Chondrocyte (in vitro differentiated cells): ENCODE measurements around the gene PALLD. TPM values are rescaled to one million over a fixed set of nuclear protein-coding genes. Genes with fewer than 3 reads are reported as not detected.

Experiments
- DNase-seq: peaks from one replicate; pipeline ENCODE4 v3.0.0; 2021; ENCODE audit warnings: mixed read lengths, low spot score
- H3K27ac Mint-ChIP-seq: one replicate; pipeline ENCODE4 v1.8.0; 2021; ENCODE audit warnings: mild to moderate bottlenecking, moderate library complexity, mixed read lengths; ENCODE audit not compliant: unreplicated experiment
- H3K27me3 Mint-ChIP-seq: 2 replicates; pipeline ENCODE4 v1.8.0; 2021; ENCODE audit warnings: low read depth, mixed read lengths
- H3K36me3 Mint-ChIP-seq: 2 replicates; pipeline ENCODE4 v1.8.0; 2021; ENCODE audit warnings: low read depth, mixed read lengths
- H3K4me1 Mint-ChIP-seq: 2 replicates; pipeline ENCODE4 v1.8.0; 2021; ENCODE audit warnings: low read depth, mild to moderate bottlenecking, mixed read lengths
- H3K4me3 Mint-ChIP-seq: one replicate; pipeline ENCODE4 v1.8.0; 2021; ENCODE audit warnings: mild to moderate bottlenecking, moderate library complexity, mixed read lengths; ENCODE audit not compliant: unreplicated experiment
- H3K9me3 Mint-ChIP-seq: 2 replicates; pipeline ENCODE4 v1.8.0; 2021; ENCODE audit warnings: low read depth, mixed read lengths
- CTCF ChIP-seq: fragments of 200-600 bp; sonication (generic); IDR thresholded peaks from 2 replicates; pipeline ENCODE4 v1.5.0; 2021; ENCODE audit warnings: antibody characterized with exemption, mild to moderate bottlenecking, moderate library complexity
- total RNA-seq: library from RNA; stranded (reverse); gene quantifications from 3 replicates; pipeline ENCODE4 v1.2.1, GENCODE V29; 2021

PALLD gene
- total RNA-seq, 1 donor from 2014 or later, result 900 TPM

GRCh38 chr4:168478868-168479267 lies 18.0 kb upstream of the PALLD start:
- no peaks in the 10 kb centered on the region for H3K27me3 Mint-ChIP-seq
- no peak overlapping the region for H3K27ac Mint-ChIP-seq
- H3K4me1 Mint-ChIP-seq, result peaks cover 45% of the 10 kb centered on the region
- no peaks in the 10 kb centered on the region for H3K9me3 Mint-ChIP-seq
- no peaks in the 10 kb centered on the region for H3K36me3 Mint-ChIP-seq
- no peak overlapping the region for H3K4me3 Mint-ChIP-seq
- TF ChIP-seq CTCF, result no peak
- no peak for DNase-seq

GRCh38 chr4:168480931-168481611 lies 15.8 kb upstream of the PALLD start:
- no peaks in the 10 kb centered on the region for H3K27me3 Mint-ChIP-seq
- H3K4me3 Mint-ChIP-seq, result peak overlapping the region; percentile 90
- H3K36me3 Mint-ChIP-seq, result no peaks in the 10 kb centered on the region
- peak overlapping the region; percentile 94 for H3K27ac Mint-ChIP-seq
- no peak for TF ChIP-seq CTCF
- peaks cover 37% of the 10 kb centered on the region for H3K4me1 Mint-ChIP-seq
- H3K9me3 Mint-ChIP-seq, result no peaks in the 10 kb centered on the region
- no peak for DNase-seq

GRCh38 chr4:168483811-168484210 lies 13.0 kb upstream of the PALLD start:
- no peak for DNase-seq
- no peak overlapping the region for H3K4me3 Mint-ChIP-seq
- H3K9me3 Mint-ChIP-seq, result no peaks in the 10 kb centered on the region
- no peaks in the 10 kb centered on the region for H3K36me3 Mint-ChIP-seq
- H3K27me3 Mint-ChIP-seq, result no peaks in the 10 kb centered on the region
- no peak for TF ChIP-seq CTCF
- H3K27ac Mint-ChIP-seq, result no peak overlapping the region
- H3K4me1 Mint-ChIP-seq, result peaks cover 45% of the 10 kb centered on the region

GRCh38 chr4:168484626-168485025 lies 12.2 kb upstream of the PALLD start:
- Mint-ChIP-seq H3K4me3 (no peak overlapping the region), H3K36me3 (no peaks in the 10 kb centered on the region), H3K27me3 (no peaks in the 10 kb centered on the region), H3K9me3 (no peaks in the 10 kb centered on the region), H3K27ac (no peak overlapping the region), H3K4me1 (peaks cover 47% of the 10 kb centered on the region)
- DNase-seq, result no peak
- TF ChIP-seq CTCF, result no peak

- Mint-ChIP-seq H3K36me3 (no peaks in the 10 kb centered on the region), H3K27me3 (no peaks in the 10 kb centered on the region), H3K9me3 (no peaks in the 10 kb centered on the region), H3K27ac (no peak overlapping the region), H3K4me1 (peaks cover 43% of the 10 kb centered on the region), H3K4me3 (no peak overlapping the region)
- DNase-seq, result no peak
- TF ChIP-seq CTCF, result no peak
Measured at GRCh38 chr4:168485156-168485910, 11.5 kb upstream of the PALLD start.
